ENCODE results near the gene SPACDR. TPM values are rescaled to one million over a fixed set of nuclear protein-coding genes. Genes with fewer than 3 reads are reported as not detected.
A peak's percentile ranks its signal among the peaks of the same experiment; 100 is the strongest.

SPACDR gene
- total RNA-seq, 1 donor from 2014 or later: 2.5 TPM

DNA sequence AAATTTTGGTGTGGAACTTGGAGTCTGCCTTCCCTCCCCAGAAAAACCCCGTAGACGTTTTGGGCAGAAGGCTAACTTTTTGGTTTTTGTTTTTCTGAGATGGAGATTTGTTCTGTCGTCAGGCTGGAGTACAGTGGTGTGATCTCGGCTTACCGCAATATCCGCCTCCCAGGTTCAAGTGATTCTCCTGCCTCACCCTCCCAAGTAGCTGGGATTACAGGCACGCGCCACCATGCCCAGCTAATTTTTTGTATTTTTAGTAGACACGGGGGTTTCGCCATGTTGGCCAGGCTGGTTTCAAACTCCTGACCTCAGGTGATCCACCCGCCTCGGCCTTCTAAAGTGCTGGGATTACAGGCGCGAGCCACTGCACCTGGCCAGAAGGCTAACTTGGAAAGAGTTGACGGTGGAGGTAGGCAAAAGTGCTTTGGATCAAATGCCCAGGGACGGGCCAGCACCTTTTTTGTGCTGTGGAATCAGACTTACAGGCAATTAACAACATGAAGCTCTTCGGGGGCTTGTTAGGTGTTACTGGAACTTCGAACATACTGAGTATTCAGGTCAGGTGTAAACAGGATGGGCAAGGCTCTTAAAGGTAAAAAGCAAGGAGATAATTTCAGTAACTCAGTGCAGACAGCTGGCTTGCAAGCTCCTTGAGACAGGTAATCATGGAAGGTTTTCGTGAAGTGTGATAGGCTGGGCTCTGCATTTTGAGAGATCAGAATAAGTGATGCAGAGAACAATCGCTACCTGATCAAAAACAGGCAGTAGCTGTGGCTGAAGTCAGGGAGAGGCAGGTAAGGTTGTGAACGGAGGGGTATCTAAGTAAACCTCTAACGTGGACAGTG lies 29.5 kb downstream of the SPACDR start:
- peak overlapping the region; percentile 81 for H3K27ac Mint-ChIP-seq (ENCODE audit: unreplicated experiment)
- H3K9me3 Mint-ChIP-seq (ENCODE audit: unreplicated experiment): no peaks in the 10 kb centered on the region

DNA sequence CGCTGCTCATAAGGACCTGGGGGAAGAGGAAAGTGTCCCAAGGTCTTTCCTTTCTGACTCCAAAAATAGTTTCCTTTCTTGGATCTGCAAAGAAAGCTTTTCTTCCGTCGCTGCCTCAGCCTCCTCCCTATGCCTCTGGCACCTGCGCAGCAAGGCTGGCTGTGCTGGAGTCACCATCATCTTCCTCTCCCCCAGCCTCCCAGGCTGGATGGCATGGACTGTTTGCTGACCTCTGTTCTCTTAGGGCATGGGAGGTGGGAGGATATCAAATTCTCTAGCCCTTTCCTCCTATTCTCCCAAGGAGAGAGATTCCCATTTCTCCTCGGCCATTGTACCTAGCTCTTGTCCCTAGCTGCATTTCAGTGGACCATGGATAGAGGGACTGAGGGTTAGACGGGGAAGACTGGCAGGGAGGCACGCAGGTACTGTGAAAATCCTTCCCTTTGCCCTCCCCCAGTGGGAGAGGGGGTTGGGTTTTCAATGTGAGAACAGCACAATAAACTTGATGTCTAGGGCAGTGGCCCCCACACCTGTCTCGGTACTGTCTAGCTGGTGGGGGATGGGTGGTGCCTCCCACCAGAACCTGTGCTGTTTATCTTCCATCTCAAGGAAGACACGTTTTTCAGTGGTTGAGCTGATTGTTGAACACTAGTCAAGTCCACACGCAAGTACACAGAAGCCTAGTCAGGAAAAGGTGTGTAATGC lies 30.3 kb downstream of the SPACDR start:
- Mint-ChIP-seq H3K4me1 (ENCODE audit: low read depth, unreplicated experiment) (peaks cover 17% of the 10 kb centered on the region), H3K27me3 (ENCODE audit: low read depth, unreplicated experiment) (no peaks in the 10 kb centered on the region), H3K36me3 (ENCODE audit: low read depth, unreplicated experiment) (peaks cover 10% of the 10 kb centered on the region), H3K4me3 (ENCODE audit: unreplicated experiment) (peak overlapping the region; percentile 91), H3K27ac (ENCODE audit: unreplicated experiment) (no peak overlapping the region), H3K9me3 (ENCODE audit: unreplicated experiment) (no peaks in the 10 kb centered on the region)
- Histone ChIP-seq H2AFZ (ENCODE audit: low read depth, low read length) (no peak overlapping the region), H3K9ac (ENCODE audit: low read length) (no peak overlapping the region), H3K79me2 (ENCODE audit: insufficient read depth, low read length) (peaks cover 64% of the 10 kb centered on the region), H3K27me3 (ENCODE audit: insufficient read depth, low read length) (no peaks in the 10 kb centered on the region), H3K9me3 (ENCODE audit: insufficient read depth, low read depth, low read length) (no peaks in the 10 kb centered on the region), H3K4me2 (ENCODE audit: low read length) (no peak overlapping the region), H3K36me3 (ENCODE audit: insufficient read depth, low read length) (peaks cover 22% of the 10 kb centered on the region), H3K4me3 (ENCODE audit: insufficient read depth, low read depth, low read length) (no peak overlapping the region), H3K27ac (ENCODE audit: low read depth, low read length) (no peak overlapping the region), H3K4me1 (ENCODE audit: insufficient read depth, low read length) (peaks cover 19% of the 10 kb centered on the region), H4K20me1 (ENCODE audit: insufficient read depth, low read length) (peaks cover 44% of the 10 kb centered on the region)
- TF ChIP-seq, protein P1, sequence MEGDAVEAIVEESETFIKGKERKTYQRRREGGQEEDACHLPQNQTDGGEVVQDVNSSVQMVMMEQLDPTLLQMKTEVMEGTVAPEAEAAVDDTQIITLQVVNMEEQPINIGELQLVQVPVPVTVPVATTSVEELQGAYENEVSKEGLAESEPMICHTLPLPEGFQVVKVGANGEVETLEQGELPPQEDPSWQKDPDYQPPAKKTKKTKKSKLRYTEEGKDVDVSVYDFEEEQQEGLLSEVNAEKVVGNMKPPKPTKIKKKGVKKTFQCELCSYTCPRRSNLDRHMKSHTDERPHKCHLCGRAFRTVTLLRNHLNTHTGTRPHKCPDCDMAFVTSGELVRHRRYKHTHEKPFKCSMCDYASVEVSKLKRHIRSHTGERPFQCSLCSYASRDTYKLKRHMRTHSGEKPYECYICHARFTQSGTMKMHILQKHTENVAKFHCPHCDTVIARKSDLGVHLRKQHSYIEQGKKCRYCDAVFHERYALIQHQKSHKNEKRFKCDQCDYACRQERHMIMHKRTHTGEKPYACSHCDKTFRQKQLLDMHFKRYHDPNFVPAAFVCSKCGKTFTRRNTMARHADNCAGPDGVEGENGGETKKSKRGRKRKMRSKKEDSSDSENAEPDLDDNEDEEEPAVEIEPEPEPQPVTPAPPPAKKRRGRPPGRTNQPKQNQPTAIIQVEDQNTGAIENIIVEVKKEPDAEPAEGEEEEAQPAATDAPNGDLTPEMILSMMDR (IDR thresholded peaks at IDR 0.05; ENCODE audit: insufficient read depth, low read depth, low read length): no peak
- no peak for TF ChIP-seq EZH2 (IDR thresholded peaks at IDR 0.05; ENCODE audit: insufficient read depth, low read length)
- DNase-seq (ENCODE audit: low read depth): no peak
- no peak for FAIRE-seq

More for the DNA sequence above, 29.5 kb downstream of the SPACDR start:
- DNase-seq (ENCODE audit: low read depth) (no peak), FAIRE-seq (no peak)
- peaks cover 64% of the 10 kb centered on the region for H3K79me2 ChIP-seq (ENCODE audit: insufficient read depth, low read length)
- TF ChIP-seq, protein P1 (IDR thresholded peaks at IDR 0.05; ENCODE audit: insufficient read depth, low read depth, low read length): no peak
- no peak for TF ChIP-seq EZH2 (IDR thresholded peaks at IDR 0.05; ENCODE audit: insufficient read depth, low read length)
- Mint-ChIP-seq H3K4me3 (ENCODE audit: unreplicated experiment) (peak overlapping the region; percentile 91), H3K27me3 (ENCODE audit: low read depth, unreplicated experiment) (no peaks in the 10 kb centered on the region), H3K4me1 (ENCODE audit: low read depth, unreplicated experiment) (peaks cover 17% of the 10 kb centered on the region), H3K36me3 (ENCODE audit: low read depth, unreplicated experiment) (peaks cover 10% of the 10 kb centered on the region)
- no peak overlapping the region for H3K27ac ChIP-seq (ENCODE audit: low read depth, low read length)
- peak overlapping the region; percentile 91 for H3K4me2 ChIP-seq (ENCODE audit: low read length)
- H3K9me3 ChIP-seq (ENCODE audit: insufficient read depth, low read depth, low read length): no peaks in the 10 kb centered on the region
- H3K4me1 ChIP-seq (ENCODE audit: insufficient read depth, low read length): peaks cover 19% of the 10 kb centered on the region
- H3K27me3 ChIP-seq (ENCODE audit: insufficient read depth, low read length): no peaks in the 10 kb centered on the region
- H4K20me1 ChIP-seq (ENCODE audit: insufficient read depth, low read length): peaks cover 44% of the 10 kb centered on the region
- peaks cover 22% of the 10 kb centered on the region for H3K36me3 ChIP-seq (ENCODE audit: insufficient read depth, low read length)
- H3K9ac ChIP-seq (ENCODE audit: low read length): peak overlapping the region; percentile 90
- H2AFZ ChIP-seq (ENCODE audit: low read depth, low read length): no peak overlapping the region
- peak overlapping the region; percentile 76 for H3K4me3 ChIP-seq (ENCODE audit: insufficient read depth, low read depth, low read length)
